Astrocyte (in vitro differentiated cells and primary cell): ENCODE results near the gene COL5A1. TPM values are rescaled to one million over a fixed set of nuclear protein-coding genes. Genes with fewer than 3 reads are reported as not detected.

ENCODE experiments used
- DNase-seq: peaks from one replicate; pipeline ENCODE4 v3.0.0-alpha.2; 2010; ENCODE audit warnings: low read depth
- FAIRE-seq: peaks from 2 replicates; lab custom pipeline; 2011; peaks lifted over from hg19 to GRCh38; lab: Jason Lieb, UNC
- H2AFZ ChIP-seq: 2 replicates; pipeline ENCODE4 v1.6.0; 2012; ENCODE audit warnings: low read depth, low read length, inconsistent platforms
- H3K27ac ChIP-seq: 2 replicates; pipeline ENCODE4 v1.5.1; 2011; ENCODE audit warnings: low read depth, low read length, inconsistent platforms
- H3K27me3 ChIP-seq: 2 replicates; pipeline ENCODE4 v1.6.0; 2011; ENCODE audit warnings: low read length, inconsistent platforms; ENCODE audit not compliant: insufficient read depth
- H3K36me3 ChIP-seq: 2 replicates; pipeline ENCODE4 v1.5.1; 2011; ENCODE audit warnings: low read length, inconsistent platforms; ENCODE audit not compliant: insufficient read depth
- H3K4me1 ChIP-seq: 2 replicates; pipeline ENCODE4 v1.5.1; 2011; ENCODE audit warnings: low read length, inconsistent platforms; ENCODE audit not compliant: insufficient read depth
- H3K4me2 ChIP-seq: 2 replicates; pipeline ENCODE4 v1.6.0; 2012; ENCODE audit warnings: low read length, inconsistent platforms
- H3K4me3 ChIP-seq: 2 replicates; pipeline ENCODE4 v1.5.1; 2011; ENCODE audit warnings: low read depth, mild to moderate bottlenecking, low read length, inconsistent platforms; ENCODE audit not compliant: insufficient read depth
- H3K79me2 ChIP-seq: 2 replicates; pipeline ENCODE4 v1.6.0; 2012; ENCODE audit warnings: mild to moderate bottlenecking, low read length, inconsistent platforms; ENCODE audit not compliant: insufficient read depth
- H3K9ac ChIP-seq: 2 replicates; pipeline ENCODE4 v1.6.0; 2012; ENCODE audit warnings: mild to moderate bottlenecking, low read length, inconsistent platforms
- H3K9me3 ChIP-seq: 2 replicates; pipeline ENCODE4 v1.5.1; 2012; ENCODE audit warnings: low read depth, mild to moderate bottlenecking, low read length, inconsistent platforms; ENCODE audit not compliant: insufficient read depth
- H4K20me1 ChIP-seq: 2 replicates; pipeline ENCODE4 v1.6.0; 2012; ENCODE audit warnings: low read length, inconsistent platforms; ENCODE audit not compliant: insufficient read depth
- H3K27ac Mint-ChIP-seq: one replicate; pipeline ENCODE4 v1.8.0; 2021; ENCODE audit warnings: mild to moderate bottlenecking, mixed read lengths; ENCODE audit not compliant: unreplicated experiment
- H3K27me3 Mint-ChIP-seq: one replicate; pipeline ENCODE4 v1.8.0; 2021; ENCODE audit warnings: low read depth, mixed read lengths; ENCODE audit not compliant: unreplicated experiment
- H3K36me3 Mint-ChIP-seq: one replicate; pipeline ENCODE4 v1.8.0; 2021; ENCODE audit warnings: low read depth, mixed read lengths; ENCODE audit not compliant: unreplicated experiment
- H3K4me1 Mint-ChIP-seq: one replicate; pipeline ENCODE4 v1.8.0; 2021; ENCODE audit warnings: low read depth, mixed read lengths; ENCODE audit not compliant: unreplicated experiment
- H3K4me3 Mint-ChIP-seq: one replicate; pipeline ENCODE4 v1.8.0; 2021; ENCODE audit warnings: mild to moderate bottlenecking, moderate library complexity, mixed read lengths; ENCODE audit not compliant: unreplicated experiment
- H3K9me3 Mint-ChIP-seq: one replicate; pipeline ENCODE4 v1.8.0; 2021; ENCODE audit warnings: mild to moderate bottlenecking, mixed read lengths; ENCODE audit not compliant: unreplicated experiment
- CTCF ChIP-seq: IDR thresholded peaks from 2 replicates; pipeline ENCODE4 v1.5.1; 2011; ENCODE audit warnings: low read depth, mild to moderate bottlenecking, inconsistent platforms, low read length, moderate library complexity; ENCODE audit not compliant: insufficient read depth
- EZH2 ChIP-seq: IDR thresholded peaks from 2 replicates; pipeline ENCODE4 v1.6.1; 2012; ENCODE audit warnings: mild to moderate bottlenecking, low read length, inconsistent platforms; ENCODE audit not compliant: insufficient read depth
- total RNA-seq: library from RNA; stranded (reverse); gene quantifications from 2 replicates; pipeline ENCODE4 v1.2.1, GENCODE V29; 2021

The COL5A1 gene
- total RNA-seq, 1 donor from 2014 or later = 1,055 TPM

- peaks cover 3% of the 10 kb centered on the region for H3K9me3 ChIP-seq
- TF ChIP-seq EZH2 (no peak), CTCF (no peak)
- FAIRE-seq (no peak), DNase-seq (no peak)
- no peaks in the 10 kb centered on the region for H3K27me3 Mint-ChIP-seq
- H3K36me3 Mint-ChIP-seq = peaks cover 13% of the 10 kb centered on the region
- no peaks in the 10 kb centered on the region for H3K27me3 ChIP-seq
- H3K4me3 ChIP-seq = no peak overlapping the region
- peaks cover 93% of the 10 kb centered on the region for H4K20me1 ChIP-seq
- peaks cover 19% of the 10 kb centered on the region for H3K36me3 ChIP-seq
- H3K4me2 ChIP-seq = no peak overlapping the region
- no peak overlapping the region for H3K4me3 Mint-ChIP-seq
- H3K9ac ChIP-seq = peak overlapping the region; percentile 14
- H3K27ac ChIP-seq = no peak overlapping the region
- no peaks in the 10 kb centered on the region for H3K9me3 Mint-ChIP-seq
- H3K27ac Mint-ChIP-seq = no peak overlapping the region
- no peak overlapping the region for H2AFZ ChIP-seq
- H3K79me2 ChIP-seq = peaks cover 92% of the 10 kb centered on the region
- peaks cover 36% of the 10 kb centered on the region for H3K4me1 Mint-ChIP-seq
- H3K4me1 ChIP-seq = peaks cover 17% of the 10 kb centered on the region
These were observed 13.5 kb downstream of the COL5A1 start for GRCh38 chr9:134655101-134655500.

GRCh38 chr9:134655586-134656333 is 14.2 kb downstream of the COL5A1 start:
- peaks cover 40% of the 10 kb centered on the region for H3K4me1 Mint-ChIP-seq
- Histone ChIP-seq H3K9ac (no peak overlapping the region), H3K9me3 (peaks cover 5% of the 10 kb centered on the region), H3K4me2 (no peak overlapping the region), H3K27me3 (no peaks in the 10 kb centered on the region), H3K27ac (no peak overlapping the region), H4K20me1 (peaks cover 93% of the 10 kb centered on the region), H3K36me3 (peaks cover 19% of the 10 kb centered on the region), H3K4me1 (peaks cover 20% of the 10 kb centered on the region), H3K4me3 (no peak overlapping the region), H3K79me2 (peaks cover 92% of the 10 kb centered on the region), H2AFZ (no peak overlapping the region)
- H3K27me3 Mint-ChIP-seq = no peaks in the 10 kb centered on the region
- H3K36me3 Mint-ChIP-seq = peaks cover 15% of the 10 kb centered on the region
- FAIRE-seq = no peak
- H3K27ac Mint-ChIP-seq = no peak overlapping the region
- no peak for TF ChIP-seq CTCF
- no peak for TF ChIP-seq EZH2
- no peak for DNase-seq
- H3K9me3 Mint-ChIP-seq = no peaks in the 10 kb centered on the region
- no peak overlapping the region for H3K4me3 Mint-ChIP-seq
